ENCODE data around the gene TACR2.

Gene TACR2

GRCh38 chr10:69372126-69372980, 44.4 kb downstream of the TACR2 start:
- no peaks in the 10 kb centered on the region for H3K9me3 ChIP-seq (ENCODE audit: insufficient read depth, low read length, severe bottlenecking)
- no peak overlapping the region for H2AFZ ChIP-seq (ENCODE audit: low read depth, low read length)
- no peak overlapping the region for H3K9ac ChIP-seq (ENCODE audit: low read depth, low read length)
- TF ChIP-seq EZH2 (IDR thresholded peaks at IDR 0.05; ENCODE audit: borderline replicate concordance, low read depth, low read length, severe bottlenecking): no peak
- no peak for TF ChIP-seq CTCF (IDR thresholded peaks at IDR 0.05; ENCODE audit: borderline replicate concordance, extremely low read depth, low read length, poor library complexity, severe bottlenecking)
- peaks cover 77% of the 10 kb centered on the region for H3K36me3 ChIP-seq (ENCODE audit: insufficient read depth, low read length)
- DNase-seq (no peak), ATAC-seq (ENCODE audit: insufficient read depth, low read depth) (no peak)
- H3K79me2 ChIP-seq (ENCODE audit: insufficient read depth, low read length): no peaks in the 10 kb centered on the region
- H3K4me3 ChIP-seq (ENCODE audit: low read depth in 1 of 2, low read length in 2 of 2): no peak overlapping the region
- no peak overlapping the region for H3K27ac ChIP-seq (ENCODE audit: low read length)
- H3K4me2 ChIP-seq (ENCODE audit: insufficient read depth, low read length): no peak overlapping the region
- H3K27me3 ChIP-seq (ENCODE audit: insufficient read depth, low read length, poor library complexity): no peaks in the 10 kb centered on the region
- H4K20me1 ChIP-seq (ENCODE audit: insufficient read depth, low read length): peaks cover 16% of the 10 kb centered on the region
- H3K4me1 ChIP-seq (ENCODE audit: insufficient read depth, low read length): no peaks in the 10 kb centered on the region

DNA sequence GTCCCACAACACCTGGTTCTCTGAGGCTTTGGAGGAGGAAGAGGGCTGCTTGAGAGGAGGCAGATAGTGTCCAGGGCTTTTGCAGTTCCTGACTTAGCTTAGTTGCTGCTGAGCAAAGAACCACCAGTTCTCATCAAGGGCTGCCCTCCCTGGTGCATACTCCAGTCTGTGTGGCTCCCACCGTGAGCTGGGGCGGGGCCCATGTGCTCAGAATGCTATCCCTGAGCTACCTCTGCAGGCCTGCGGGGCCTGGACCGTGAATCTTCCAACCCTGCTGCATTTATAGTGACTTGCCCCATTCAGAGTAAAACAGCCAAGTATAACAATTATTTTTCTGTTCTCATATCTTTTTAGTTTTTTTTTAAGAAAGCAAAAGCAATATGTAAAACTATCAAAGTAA, 49.2 kb downstream of the TACR2 start:
- Histone ChIP-seq H2AFZ (ENCODE audit: low read depth, low read length) (no peak overlapping the region), H3K9me3 (ENCODE audit: insufficient read depth, low read length, severe bottlenecking) (no peaks in the 10 kb centered on the region), H3K79me2 (ENCODE audit: insufficient read depth, low read length) (no peaks in the 10 kb centered on the region), H3K4me3 (ENCODE audit: low read depth in 1 of 2, low read length in 2 of 2) (no peak overlapping the region), H3K4me1 (ENCODE audit: insufficient read depth, low read length) (no peaks in the 10 kb centered on the region), H3K4me2 (ENCODE audit: insufficient read depth, low read length) (no peak overlapping the region), H3K9ac (ENCODE audit: low read depth, low read length) (no peak overlapping the region), H3K27ac (ENCODE audit: low read length) (no peak overlapping the region), H3K27me3 (ENCODE audit: insufficient read depth, low read length, poor library complexity) (no peaks in the 10 kb centered on the region), H3K36me3 (ENCODE audit: insufficient read depth, low read length) (peaks cover 91% of the 10 kb centered on the region), H4K20me1 (ENCODE audit: insufficient read depth, low read length) (peaks cover 14% of the 10 kb centered on the region)
- ATAC-seq (ENCODE audit: insufficient read depth, low read depth) (no peak), DNase-seq (no peak)
- no peak for TF ChIP-seq EZH2 (IDR thresholded peaks at IDR 0.05; ENCODE audit: borderline replicate concordance, low read depth, low read length, severe bottlenecking)
- no peak for TF ChIP-seq CTCF (IDR thresholded peaks at IDR 0.05; ENCODE audit: borderline replicate concordance, extremely low read depth, low read length, poor library complexity, severe bottlenecking)

DNA sequence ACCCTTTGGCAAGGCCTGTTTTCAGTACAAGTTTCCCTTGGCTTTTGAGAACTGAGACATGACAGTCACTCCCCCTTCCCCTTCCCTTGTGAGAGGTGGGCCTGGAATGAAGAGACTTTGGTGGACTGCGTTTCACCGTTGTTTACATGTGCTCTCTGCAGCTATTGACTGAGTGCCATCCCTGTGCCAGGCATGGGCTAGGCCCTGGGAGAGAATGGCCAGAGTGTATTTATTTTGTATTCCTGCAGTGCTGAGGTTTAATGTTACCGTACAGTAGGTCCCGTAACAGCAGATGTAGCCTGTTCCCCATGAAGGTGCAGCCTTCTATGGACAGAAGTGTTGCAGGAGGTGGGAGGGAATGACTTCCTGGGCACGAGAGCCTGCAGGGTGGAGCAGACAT, 50.0 kb downstream of the TACR2 start:
- H3K27me3 ChIP-seq (ENCODE audit: insufficient read depth, low read length, poor library complexity): no peaks in the 10 kb centered on the region
- no peaks in the 10 kb centered on the region for H3K79me2 ChIP-seq (ENCODE audit: insufficient read depth, low read length)
- H3K4me3 ChIP-seq (ENCODE audit: low read depth in 1 of 2, low read length in 2 of 2): no peak overlapping the region
- no peaks in the 10 kb centered on the region for H3K4me1 ChIP-seq (ENCODE audit: insufficient read depth, low read length)
- H3K9me3 ChIP-seq (ENCODE audit: insufficient read depth, low read length, severe bottlenecking): no peaks in the 10 kb centered on the region
- peaks cover 14% of the 10 kb centered on the region for H4K20me1 ChIP-seq (ENCODE audit: insufficient read depth, low read length)
- TF ChIP-seq EZH2 (IDR thresholded peaks at IDR 0.05; ENCODE audit: borderline replicate concordance, low read depth, low read length, severe bottlenecking) (no peak), CTCF (IDR thresholded peaks at IDR 0.05; ENCODE audit: borderline replicate concordance, extremely low read depth, low read length, poor library complexity, severe bottlenecking) (no peak)
- no peak overlapping the region for H3K9ac ChIP-seq (ENCODE audit: low read depth, low read length)
- H2AFZ ChIP-seq (ENCODE audit: low read depth, low read length): no peak overlapping the region
- no peak overlapping the region for H3K4me2 ChIP-seq (ENCODE audit: insufficient read depth, low read length)
- no peak for DNase-seq
- no peak for ATAC-seq (ENCODE audit: insufficient read depth, low read depth)
- peaks cover 85% of the 10 kb centered on the region for H3K36me3 ChIP-seq (ENCODE audit: insufficient read depth, low read length)
- H3K27ac ChIP-seq (ENCODE audit: low read length): no peak overlapping the region

Data from DND-41 (cell line).